HCT116 (cell line): ENCODE results near the gene ALKBH4. TPM values are rescaled to one million over a fixed set of nuclear protein-coding genes. Genes with fewer than 3 reads are reported as not detected.

Experiments used
- microRNA-seq: library from miRNA; unstranded; fragments of <30 nt; microRNA quantifications from one replicate; pipeline ENCODE4, GENCODE V29; 2016; ENCODE audit warnings: borderline number of aligned reads
- total RNA-seq: library from RNA; stranded (reverse); gene quantifications from one replicate; pipeline ENCODE4 v1.2.1, GENCODE V29; 2021; ENCODE audit not compliant: unreplicated experiment

Gene ALKBH4
- total RNA-seq, 1 experiment from 2014 or later = 14.9 TPM

Small RNAs within 50 kb of the gene (microRNA-seq; reads per million reads assigned to microRNA genes)
- gene MIR4467 (4.8 reads per million, percentile 9 among the genes with 10 or more reads in this experiment), gene MIR5090 (4.4 reads per million, percentile 6 among the genes with 10 or more reads in this experiment)

Other genes with a start within 250 kb of the ALKBH4 start
- gene SH2B2, start 178.0 kb downstream of the ALKBH4 start, total RNA-seq = 11.8 TPM
- not detected for gene SPDYE6, start 108.4 kb downstream of the ALKBH4 start, total RNA-seq
- gene PRKRIP1, start 68.5 kb downstream of the ALKBH4 start, total RNA-seq = 23.0 TPM
- 13.2 TPM for gene ORAI2, start 31.3 kb downstream of the ALKBH4 start, total RNA-seq
- 39.5 TPM for gene LRWD1, start 121 bp upstream of the ALKBH4 start, total RNA-seq
- 54.9 TPM for gene POLR2J, start 14.1 kb upstream of the ALKBH4 start, total RNA-seq
- gene RASA4B, start 52.9 kb upstream of the ALKBH4 start, total RNA-seq = 6.0 TPM
- 7.0 TPM for gene UPK3BL2, start 78.8 kb upstream of the ALKBH4 start, total RNA-seq
- gene SPDYE2, start 86.4 kb upstream of the ALKBH4 start, total RNA-seq = not detected
- gene POLR2J3, start 107.7 kb upstream of the ALKBH4 start, total RNA-seq = 14.0 TPM
- gene RASA4, start 151.9 kb upstream of the ALKBH4 start, total RNA-seq = 18.3 TPM
- gene UPK3BL1, start 177.9 kb upstream of the ALKBH4 start, total RNA-seq = 7.1 TPM
- gene SPDYE2B, start 185.5 kb upstream of the ALKBH4 start, total RNA-seq = not detected
- 6.2 TPM for gene POLR2J2, start 206.8 kb upstream of the ALKBH4 start, total RNA-seq